T-helper 2 cell treated with Interferon-gamma antibody and Interleukin-4, amounts not matched to agents 5 μg/mL and 100 μg/mL, for 36 hours (primary cell): ENCODE data around the gene OGA.

Experiments
- DNase-seq: peaks from one replicate; pipeline ENCODE4 v3.0.0; 2021; ENCODE audit warnings: low spot score
- H3K27ac Mint-ChIP-seq: one replicate; pipeline ENCODE4 v1.8.0; 2021; ENCODE audit warnings: mild to moderate bottlenecking, mixed read lengths
- H3K27me3 Mint-ChIP-seq: one replicate; pipeline ENCODE4 v1.8.0; 2021; ENCODE audit warnings: low read depth, mixed read lengths
- H3K36me3 Mint-ChIP-seq: one replicate; pipeline ENCODE4 v1.8.0; 2021; ENCODE audit warnings: low read depth, mixed read lengths
- H3K4me1 Mint-ChIP-seq: one replicate; pipeline ENCODE4 v1.8.0; 2021; ENCODE audit warnings: low read depth, mixed read lengths
- H3K4me3 Mint-ChIP-seq: one replicate; pipeline ENCODE4 v1.8.0; 2022; ENCODE audit warnings: mild to moderate bottlenecking, moderate library complexity, mixed read lengths
- H3K9me3 Mint-ChIP-seq: one replicate; pipeline ENCODE4 v1.8.0; 2021; ENCODE audit warnings: mixed read lengths

The OGA gene

DNA sequence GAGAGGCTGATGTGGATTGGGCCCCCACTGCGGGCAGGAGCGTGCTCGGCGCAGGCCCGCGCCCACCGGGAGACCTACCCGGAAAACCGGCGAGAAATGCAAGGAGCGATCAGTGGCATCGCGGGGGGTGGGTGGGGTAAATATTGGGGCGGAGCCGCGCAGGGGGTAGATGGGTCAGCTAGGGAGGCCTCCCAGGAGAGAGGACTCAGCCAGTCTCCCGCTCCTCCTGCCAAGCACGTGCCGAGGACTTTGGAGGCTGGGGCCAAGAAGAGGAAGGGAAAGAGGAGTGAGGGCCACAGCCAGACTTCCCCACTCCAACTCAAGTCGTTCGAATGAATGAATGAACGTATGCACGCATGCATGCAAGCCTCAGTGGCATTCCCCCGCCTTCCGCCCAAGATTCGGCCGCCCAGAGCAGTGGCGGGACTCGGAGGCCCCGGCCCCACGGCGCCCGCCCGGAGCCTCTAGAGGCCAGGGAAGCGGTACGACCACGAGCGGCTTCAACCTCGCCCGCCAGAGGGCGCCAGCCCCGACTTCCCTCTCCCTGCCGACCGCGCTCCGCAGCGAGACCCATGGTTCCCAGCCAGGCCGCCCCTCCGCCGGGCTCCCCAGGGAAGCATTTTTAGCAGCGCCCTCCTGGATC, 38.6 kb downstream of the OGA start:
- Mint-ChIP-seq H3K27me3 (peaks cover 31% of the 10 kb centered on the region), H3K27ac (no peak overlapping the region), H3K9me3 (no peaks in the 10 kb centered on the region), H3K4me3 (peak overlapping the region; percentile 76), H3K36me3 (peaks cover 19% of the 10 kb centered on the region), H3K4me1 (peaks cover 36% of the 10 kb centered on the region)
- peak; percentile 81 for DNase-seq

DNA sequence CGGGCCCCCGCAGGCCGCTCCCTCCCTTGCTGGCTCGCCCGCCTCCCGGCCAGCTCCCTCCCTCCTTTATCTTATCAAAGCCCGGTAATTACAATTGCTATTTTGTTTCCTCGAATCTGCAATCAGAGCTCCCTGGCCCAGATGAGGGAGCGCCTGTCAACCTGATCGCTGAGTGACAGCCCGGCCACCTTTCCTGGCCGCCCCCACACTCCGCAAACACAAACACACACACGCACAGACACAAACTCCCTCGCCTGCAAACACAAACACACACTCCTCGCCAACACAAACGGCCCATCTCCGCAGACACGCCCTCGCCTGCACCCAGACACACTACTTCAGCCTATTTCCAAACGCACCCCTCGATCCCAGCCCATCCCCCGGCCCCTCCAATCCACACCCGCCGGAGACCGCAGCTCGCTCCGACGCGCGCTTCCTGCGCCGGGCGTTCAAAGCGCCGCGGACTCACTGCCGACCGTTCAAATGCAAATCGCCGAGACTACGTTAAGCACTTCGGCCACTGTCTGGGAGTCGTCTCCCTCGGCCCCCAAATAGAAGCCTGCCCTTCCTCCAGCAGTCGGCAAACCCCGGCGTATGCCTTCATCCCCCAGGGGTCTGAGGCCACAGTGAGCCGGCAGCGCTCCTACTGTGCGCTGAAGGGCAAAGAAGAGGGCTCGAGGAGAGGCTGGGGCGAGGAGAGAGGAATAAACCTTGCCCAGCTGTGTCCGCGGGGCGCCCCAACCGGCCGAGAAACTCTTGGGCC, 39.3 kb downstream of the OGA start:
- Mint-ChIP-seq H3K9me3 (no peaks in the 10 kb centered on the region), H3K4me3 (peak overlapping the region; percentile 76), H3K4me1 (peaks cover 30% of the 10 kb centered on the region), H3K36me3 (peaks cover 14% of the 10 kb centered on the region), H3K27ac (peak overlapping the region; percentile 7), H3K27me3 (peaks cover 38% of the 10 kb centered on the region)
- DNase-seq: no peak

DNA sequence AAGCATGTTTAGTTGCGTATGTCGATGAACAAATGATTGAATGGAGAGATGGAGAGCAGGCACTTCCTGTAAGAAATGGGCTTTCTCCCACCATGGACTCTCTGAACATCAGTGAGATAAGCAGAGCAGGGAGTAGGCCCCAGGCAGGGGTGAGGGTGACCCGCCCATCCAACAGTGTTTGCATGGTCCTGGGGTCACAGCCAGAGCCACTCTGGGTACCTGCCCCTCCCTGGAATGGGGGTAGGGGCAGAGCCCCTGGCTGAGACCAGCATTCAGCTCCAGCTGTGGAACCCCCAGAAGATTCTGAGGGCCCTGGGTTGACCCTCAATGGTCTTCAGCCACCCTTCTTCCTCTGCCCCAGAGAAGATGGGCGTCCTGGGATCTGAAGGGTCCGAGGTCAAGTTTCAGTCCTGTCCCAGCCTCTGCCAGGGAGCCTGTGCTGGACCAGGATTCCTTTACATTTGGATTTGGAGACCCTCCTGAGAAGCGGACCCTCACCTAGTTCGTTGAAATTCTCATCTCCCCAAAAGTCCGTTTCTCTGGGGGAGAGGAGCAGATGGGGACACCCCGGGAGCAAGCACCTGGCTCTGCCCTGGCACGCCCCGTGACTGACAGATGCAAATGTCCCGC, 40.0 kb downstream of the OGA start:
- Mint-ChIP-seq H3K4me1 (peaks cover 27% of the 10 kb centered on the region), H3K27ac (no peak overlapping the region), H3K36me3 (peaks cover 13% of the 10 kb centered on the region)

DNA sequence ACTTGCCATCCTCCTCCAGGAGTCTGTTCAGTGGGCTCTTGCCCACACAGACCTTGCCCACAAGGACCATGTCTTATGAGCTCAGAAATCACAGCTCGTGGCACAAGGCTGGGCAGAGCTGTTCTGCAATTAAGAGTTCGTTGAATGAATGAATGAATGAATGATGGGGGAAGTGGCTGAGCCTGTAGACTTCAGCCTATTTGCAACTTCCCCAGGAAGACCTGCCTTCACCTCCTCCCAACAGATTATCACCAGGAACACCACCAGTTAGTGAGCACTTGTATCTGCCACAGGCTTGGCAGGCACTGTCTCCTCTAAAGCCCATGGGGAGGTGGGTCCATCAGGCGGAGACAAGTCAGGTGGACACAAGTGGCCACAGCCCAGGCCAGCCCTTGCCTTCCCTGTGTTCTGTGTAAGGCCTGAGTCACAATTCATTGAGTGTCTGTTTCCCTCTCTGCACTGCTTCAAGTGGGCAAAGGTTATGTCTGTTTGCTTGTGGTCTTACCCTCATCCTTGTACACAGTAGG, 40.6 kb downstream of the OGA start:
- Mint-ChIP-seq H3K36me3 (peaks cover 10% of the 10 kb centered on the region), H3K27me3 (peaks cover 50% of the 10 kb centered on the region), H3K4me1 (peaks cover 25% of the 10 kb centered on the region), H3K9me3 (no peaks in the 10 kb centered on the region), H3K4me3 (no peak overlapping the region), H3K27ac (no peak overlapping the region)
- no peak for DNase-seq

More for the DNA sequence above, 40.0 kb downstream of the OGA start:
- H3K4me3 Mint-ChIP-seq: peak overlapping the region; percentile 76
- peaks cover 45% of the 10 kb centered on the region for H3K27me3 Mint-ChIP-seq
- DNase-seq: no peak
- H3K9me3 Mint-ChIP-seq: no peaks in the 10 kb centered on the region

DNA sequence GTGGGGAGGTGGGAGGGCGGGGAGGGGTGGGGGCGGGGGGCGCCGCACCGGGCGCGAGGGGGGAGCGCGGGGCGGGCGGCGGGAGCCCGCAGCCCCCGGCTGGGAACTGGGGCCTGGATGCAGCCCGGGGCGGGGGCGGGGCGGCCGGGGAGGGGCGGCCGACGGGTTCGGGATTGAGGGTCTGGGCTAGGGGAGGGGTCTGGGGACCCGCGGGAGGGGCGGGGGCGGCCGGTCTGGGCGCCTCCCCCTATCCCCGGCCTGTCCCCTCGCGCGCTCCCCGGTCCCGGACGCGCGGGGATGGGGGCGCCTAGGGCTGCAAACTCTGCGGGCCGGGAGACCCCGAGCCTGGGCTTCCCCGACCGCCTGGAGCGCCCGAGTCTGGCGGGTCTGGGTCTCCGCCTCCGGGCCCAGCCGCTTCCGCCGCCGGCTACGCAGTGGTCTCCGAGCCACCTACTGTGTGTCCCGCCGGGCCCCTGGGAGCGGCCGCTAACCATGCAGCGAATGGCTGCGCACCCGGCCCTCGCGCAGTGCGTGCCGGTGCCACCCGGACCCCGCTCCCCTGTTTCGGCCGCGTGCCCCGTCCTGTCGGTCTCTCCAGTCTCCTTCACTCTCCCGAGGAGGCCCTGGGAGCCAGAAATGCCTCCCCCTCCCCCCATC, 42.0 kb downstream of the OGA start:
- no peak overlapping the region for H3K27ac Mint-ChIP-seq
- H3K4me1 Mint-ChIP-seq: peaks cover 14% of the 10 kb centered on the region
- peaks cover 10% of the 10 kb centered on the region for H3K36me3 Mint-ChIP-seq
- H3K9me3 Mint-ChIP-seq: no peaks in the 10 kb centered on the region
- peaks cover 63% of the 10 kb centered on the region for H3K27me3 Mint-ChIP-seq
- no peak overlapping the region for H3K4me3 Mint-ChIP-seq
- no peak for DNase-seq

DNA sequence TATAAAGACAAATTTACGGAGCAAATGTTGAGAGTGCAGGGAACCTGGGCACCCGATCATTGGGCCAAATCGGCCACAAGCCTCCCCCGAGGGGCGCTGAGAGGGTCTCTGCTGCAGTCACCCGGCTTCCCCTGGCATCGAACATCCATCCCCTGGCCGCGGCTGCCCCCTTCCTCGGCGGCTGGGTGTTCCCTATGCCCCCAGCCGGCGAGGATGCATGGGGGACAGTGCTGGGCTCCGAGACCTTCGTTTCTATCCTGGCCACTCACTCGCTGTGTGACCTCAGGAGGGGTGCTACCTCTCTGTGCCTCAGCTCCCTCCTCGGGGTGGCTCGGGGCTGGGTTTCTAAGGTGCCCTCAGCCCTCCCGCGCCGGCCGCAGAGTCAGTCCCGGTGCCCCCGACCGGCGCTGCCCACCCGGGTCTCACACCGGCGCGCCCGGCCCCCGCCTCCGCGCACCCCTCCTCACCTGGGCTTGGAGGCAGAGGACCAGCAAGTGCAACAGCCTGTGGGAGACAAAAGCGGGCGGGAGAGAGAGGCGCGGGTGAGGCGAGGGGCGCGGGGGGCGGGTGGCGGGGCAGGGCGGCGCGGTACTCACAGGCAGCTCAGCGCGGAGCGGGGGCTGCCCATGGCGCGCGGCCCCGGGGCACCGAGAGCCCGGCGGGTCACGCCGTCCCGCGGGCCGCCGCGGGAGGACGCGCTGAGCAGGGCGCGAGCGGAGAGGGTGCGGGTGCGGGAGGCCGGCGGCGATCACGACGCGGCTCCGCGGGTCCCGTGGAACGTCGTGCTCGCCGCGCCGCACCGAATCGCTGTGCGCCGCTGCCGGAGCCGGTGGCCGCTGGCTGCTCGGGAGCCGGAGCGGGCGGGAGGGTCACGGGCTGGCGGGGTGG, 42.7 kb downstream of the OGA start, which contains the start of gene FGF8:
Gene FGF8, minus strand, starts transcription at position 842 of the 888 bp plus-strand sequence. Its CDS starts 214 bp downstream, at position 628.
- peaks cover 10% of the 10 kb centered on the region for H3K4me1 Mint-ChIP-seq
- peaks cover 10% of the 10 kb centered on the region for H3K36me3 Mint-ChIP-seq
- H3K27ac Mint-ChIP-seq: no peak within 1 kb of the TSS
- H3K9me3 Mint-ChIP-seq: no peaks in the 10 kb centered on the region
- H3K4me3 Mint-ChIP-seq: no peak within 1 kb of the TSS
- DNase-seq: no peak
- H3K27me3 Mint-ChIP-seq: peaks cover 65% of the 10 kb centered on the region

DNA sequence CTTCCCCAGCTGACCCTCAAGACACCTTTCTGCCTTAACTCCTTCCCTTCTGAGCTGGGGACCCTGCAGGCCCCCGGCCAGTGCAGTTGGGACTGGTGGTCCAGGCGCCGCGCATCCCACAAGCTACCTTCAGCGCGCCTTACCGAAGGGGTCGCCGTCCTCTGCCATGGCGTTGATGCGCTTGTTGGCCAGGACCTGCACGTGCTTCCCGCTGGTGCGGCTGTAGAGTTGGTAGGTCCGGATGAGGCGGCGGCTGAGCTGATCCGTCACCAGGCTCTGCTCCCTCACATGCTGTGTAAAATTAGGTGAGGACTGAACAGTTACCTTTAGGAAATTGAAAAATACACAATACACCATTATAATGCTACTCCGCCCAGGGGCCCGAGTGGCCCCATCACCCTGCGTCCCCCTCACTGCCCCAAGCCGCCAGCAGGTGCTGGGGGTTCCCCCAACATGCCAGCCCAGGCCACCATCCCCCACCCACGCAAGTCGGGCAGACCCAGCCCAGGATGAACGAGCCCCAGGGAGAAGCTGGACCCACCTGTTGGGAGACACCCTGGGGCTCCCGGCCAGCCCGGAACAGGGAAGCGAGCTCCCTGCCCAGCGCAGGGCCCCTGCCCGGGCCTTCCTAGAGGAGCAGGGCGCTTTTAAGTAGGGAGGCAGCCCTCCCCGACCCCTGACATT, 43.5 kb downstream of the OGA start:
- Mint-ChIP-seq H3K27me3 (peaks cover 66% of the 10 kb centered on the region), H3K36me3 (peaks cover 10% of the 10 kb centered on the region), H3K4me3 (no peak overlapping the region), H3K4me1 (peaks cover 8% of the 10 kb centered on the region), H3K9me3 (no peaks in the 10 kb centered on the region), H3K27ac (no peak overlapping the region)
- DNase-seq: no peak

DNA sequence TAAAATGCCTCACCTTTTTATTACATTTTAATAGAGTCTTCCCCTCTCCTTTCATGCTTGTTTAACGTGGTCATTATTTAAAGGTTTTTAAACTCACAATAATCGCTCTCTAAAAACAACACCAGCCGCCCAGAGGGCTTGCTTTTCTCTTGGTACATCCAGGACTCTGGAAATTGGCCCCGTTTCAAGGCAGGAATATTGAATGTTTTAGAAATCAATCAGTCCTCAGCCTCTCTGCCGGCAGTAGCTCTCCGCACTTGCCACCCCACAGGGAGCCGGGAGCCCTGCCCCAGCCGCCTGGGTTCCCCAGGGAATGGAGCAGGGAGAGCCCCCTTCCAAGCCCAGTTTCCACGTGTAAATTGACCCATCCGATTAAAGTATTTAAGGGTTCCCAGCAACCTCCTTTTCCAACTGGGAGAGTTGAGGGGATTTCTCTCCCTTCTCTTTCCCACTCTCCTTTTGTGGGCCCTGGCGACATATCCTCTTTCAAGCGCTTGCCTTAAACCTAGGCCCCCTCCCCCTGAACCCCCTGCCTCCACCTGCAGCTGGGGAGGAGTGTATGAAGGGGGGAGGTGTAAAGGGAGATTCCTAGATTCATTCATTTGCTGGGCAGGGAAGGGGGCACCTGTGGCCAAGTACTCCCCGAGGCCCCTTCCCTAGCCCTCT, 44.2 kb downstream of the OGA start:
- H3K4me1 Mint-ChIP-seq: peaks cover 6% of the 10 kb centered on the region
- H3K36me3 Mint-ChIP-seq: peaks cover 10% of the 10 kb centered on the region
- no peaks in the 10 kb centered on the region for H3K9me3 Mint-ChIP-seq
- H3K27ac Mint-ChIP-seq: no peak overlapping the region
- peaks cover 69% of the 10 kb centered on the region for H3K27me3 Mint-ChIP-seq
- no peak overlapping the region for H3K4me3 Mint-ChIP-seq
- no peak for DNase-seq

DNA sequence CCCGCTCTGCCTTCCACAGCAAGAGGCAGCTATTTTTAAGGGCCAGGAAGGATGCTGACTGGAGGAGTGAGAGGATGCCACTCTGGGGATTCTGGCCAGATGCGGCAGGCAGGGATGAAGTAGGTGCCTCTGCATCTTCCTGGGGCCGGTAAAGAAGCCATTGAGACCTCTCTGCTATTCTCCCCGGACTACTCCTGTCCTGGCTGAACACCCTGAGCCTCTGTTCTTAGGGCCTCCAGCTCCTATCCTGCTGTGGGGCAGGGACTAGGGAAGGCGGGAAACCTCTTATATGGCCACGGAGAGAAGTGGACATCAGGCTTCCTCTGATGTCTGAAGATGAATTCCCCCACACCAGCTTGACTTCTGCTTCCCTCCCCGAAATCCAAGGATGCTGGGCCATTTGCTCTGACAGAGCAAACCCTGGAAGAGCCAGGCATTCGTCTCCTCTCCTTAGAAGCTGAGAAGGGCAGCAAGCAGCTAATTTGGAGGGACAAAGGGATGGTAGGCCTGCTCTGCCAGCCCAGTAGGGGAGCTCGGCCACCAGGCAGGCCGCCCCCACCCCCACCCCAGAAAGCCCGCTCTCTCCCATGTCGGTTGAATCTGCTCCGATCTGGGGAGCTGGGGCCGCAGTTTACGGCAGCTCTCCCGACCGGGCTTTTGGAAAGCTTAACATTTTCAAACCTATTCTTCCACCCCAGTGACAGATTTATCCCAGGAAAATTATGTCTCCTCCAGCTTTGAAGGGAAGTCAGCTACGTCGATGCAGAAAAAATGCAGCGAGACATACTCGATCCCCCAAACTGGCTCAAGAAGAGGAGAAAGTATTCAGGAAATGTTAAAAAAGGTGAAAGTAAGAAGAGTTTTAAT, 45.1 kb downstream of the OGA start:
- H3K27me3 Mint-ChIP-seq: peaks cover 65% of the 10 kb centered on the region
- no peak overlapping the region for H3K27ac Mint-ChIP-seq
- H3K4me3 Mint-ChIP-seq: no peak overlapping the region
- H3K36me3 Mint-ChIP-seq: peaks cover 6% of the 10 kb centered on the region
- DNase-seq: no peak
- no peaks in the 10 kb centered on the region for H3K9me3 Mint-ChIP-seq
- peaks cover 2% of the 10 kb centered on the region for H3K4me1 Mint-ChIP-seq

DNA sequence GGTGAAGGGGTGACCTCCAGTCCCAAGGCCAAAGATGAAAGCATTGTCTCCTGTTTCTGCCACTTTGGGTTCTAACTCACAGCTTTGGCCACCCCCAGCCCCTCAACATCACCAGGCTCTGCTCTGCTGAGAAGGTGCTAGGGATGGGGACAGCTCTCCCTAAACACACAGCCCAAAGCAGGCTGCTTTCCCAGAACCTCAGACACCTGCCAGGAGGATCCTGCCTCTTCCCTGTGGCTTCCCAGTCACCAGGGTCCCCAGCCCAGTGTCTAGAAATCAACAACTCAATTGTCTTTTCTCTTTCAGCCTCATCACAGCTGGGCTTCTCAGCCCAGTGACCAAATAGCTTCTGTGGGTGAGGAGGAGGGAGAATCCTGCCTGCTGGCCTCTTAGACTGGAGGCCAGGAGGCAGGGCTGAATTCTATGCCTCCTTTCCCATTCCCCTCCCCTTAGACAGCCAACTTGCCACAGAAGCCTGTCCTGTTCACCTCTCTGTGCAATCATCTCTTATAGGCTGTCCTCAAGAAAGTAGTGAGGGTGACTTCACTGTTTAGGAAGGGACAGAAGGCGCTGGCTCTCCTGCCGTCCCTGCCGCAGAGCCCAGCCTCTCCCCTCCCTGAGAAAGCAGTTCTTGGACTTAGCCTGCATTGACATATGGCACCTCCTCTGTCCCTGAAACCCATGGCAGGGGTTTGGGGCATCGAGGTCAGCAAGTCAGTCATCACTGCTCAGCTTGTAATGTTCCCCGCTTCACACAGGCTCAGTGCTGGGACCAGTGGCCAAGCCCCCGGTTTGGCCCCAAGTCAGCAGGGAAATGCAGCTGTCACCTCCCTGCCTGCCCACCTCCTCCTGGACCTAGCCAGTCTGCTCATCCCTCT, 46.0 kb downstream of the OGA start:
- Mint-ChIP-seq H3K27ac (no peak overlapping the region), H3K4me1 (peaks cover 2% of the 10 kb centered on the region), H3K36me3 (no peaks in the 10 kb centered on the region), H3K9me3 (no peaks in the 10 kb centered on the region), H3K27me3 (peaks cover 59% of the 10 kb centered on the region), H3K4me3 (no peak overlapping the region)
- no peak for DNase-seq

DNA sequence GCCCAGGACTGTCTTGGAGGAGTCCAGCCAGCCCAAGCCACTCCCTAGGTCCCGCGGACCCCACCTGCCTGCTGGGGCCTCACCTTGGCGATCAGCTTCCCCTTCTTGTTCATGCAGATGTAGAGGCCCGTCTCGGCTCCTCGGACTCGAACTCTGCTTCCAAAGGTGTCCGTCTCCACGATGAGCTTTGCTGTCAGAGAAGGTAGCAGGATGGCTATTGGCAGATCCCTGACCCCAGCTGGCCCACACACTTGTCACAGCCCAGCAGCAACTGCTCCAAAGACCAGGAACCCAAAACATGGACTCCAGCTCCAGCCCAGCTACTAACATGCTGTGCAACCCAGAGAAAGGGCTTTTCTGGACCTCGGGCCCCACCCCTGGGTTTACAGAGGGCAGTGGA, 46.9 kb downstream of the OGA start:
- no peak for DNase-seq
- H3K9me3 Mint-ChIP-seq: no peaks in the 10 kb centered on the region
- H3K36me3 Mint-ChIP-seq: no peaks in the 10 kb centered on the region
- H3K27ac Mint-ChIP-seq: no peak overlapping the region
- H3K27me3 Mint-ChIP-seq: peaks cover 58% of the 10 kb centered on the region
- H3K4me3 Mint-ChIP-seq: no peak overlapping the region
- peaks cover 2% of the 10 kb centered on the region for H3K4me1 Mint-ChIP-seq
